ENCODE results near the gene SIAH1.

GRCh38 chr16:48395375-48395774 lies 10.2 kb upstream of the SIAH1 start:
- TF ChIP-seq CTCF (conservative IDR thresholded peaks at IDR 0.05; ENCODE audit: low read depth, low read length) (no peak), EZH2 (IDR thresholded peaks at IDR 0.05; ENCODE audit: borderline replicate concordance, low read depth, low read length, poor library complexity, severe bottlenecking) (no peak)

Data from A673 (cell line).